HG02840 (cell line): ENCODE data around the gene PACSIN1.

Source experiments
- ATAC-seq: cut with Tn5 transposase; IDR thresholded peaks from one replicate; pipeline ENCODE4 v1.9.1; 2021; ENCODE audit warnings: mild to moderate bottlenecking, moderate library complexity, moderate number of reproducible peaks; ENCODE audit not compliant: unreplicated experiment, low FRiP score

PACSIN1 gene

GRCh38 chr6:34540222-34540621 is 74.3 kb downstream of the PACSIN1 start:
- ATAC-seq, result no peak

GRCh38 chr6:34540841-34541240 is 75.0 kb downstream of the PACSIN1 start:
- no peak for ATAC-seq

GRCh38 chr6:34543421-34543820 is 77.5 kb downstream of the PACSIN1 start:
- ATAC-seq, result no peak

- ATAC-seq, result no peak
These were observed 78.3 kb downstream of the PACSIN1 start for GRCh38 chr6:34544052-34544604.

GRCh38 chr6:34544776-34545471 is 79.0 kb downstream of the PACSIN1 start:
- no peak for ATAC-seq

- no peak for ATAC-seq
These were observed 80.9 kb downstream of the PACSIN1 start for GRCh38 chr6:34546551-34547321.

- no peak for ATAC-seq
These were observed 82.1 kb downstream of the PACSIN1 start for GRCh38 chr6:34547701-34548644.

- no peak for ATAC-seq
These were observed 83.3 kb downstream of the PACSIN1 start for GRCh38 chr6:34549026-34549803.

- ATAC-seq, result no peak
These were observed 83.9 kb downstream of the PACSIN1 start for GRCh38 chr6:34549804-34550202.

- no peak for ATAC-seq
These were observed 85.8 kb downstream of the PACSIN1 start for GRCh38 chr6:34551720-34552119.

GRCh38 chr6:34552620-34553019 is 86.7 kb downstream of the PACSIN1 start:
- ATAC-seq, result no peak

- ATAC-seq, result no peak
These were observed 87.3 kb downstream of the PACSIN1 start for GRCh38 chr6:34553146-34553545.

- ATAC-seq, result no peak
These were observed 87.9 kb downstream of the PACSIN1 start for GRCh38 chr6:34553750-34554149.

- no peak for ATAC-seq
These were observed 88.6 kb downstream of the PACSIN1 start for GRCh38 chr6:34554291-34555006.

GRCh38 chr6:34555007-34555322 is 89.1 kb downstream of the PACSIN1 start:
- no peak for ATAC-seq

- ATAC-seq, result no peak
These were observed 89.5 kb downstream of the PACSIN1 start for GRCh38 chr6:34555328-34555727.

- no peak for ATAC-seq
These were observed 90.2 kb downstream of the PACSIN1 start, which contains the start of gene SPDEF for GRCh38 chr6:34556031-34556471. Gene SPDEF (minus strand): TSS chr6:34556329. CDS start chr6:34544455, 11,874 bp downstream.

GRCh38 chr6:34556493-34556892 is 90.6 kb downstream of the PACSIN1 start:
- no peak for ATAC-seq

- ATAC-seq, result no peak
These were observed 91.4 kb downstream of the PACSIN1 start for GRCh38 chr6:34557228-34557627.
